Gastrocnemius medialis (tissue), 4 donors: ENCODE measurements around the gene PHF21B.

Experiments used
- POLR2A ChIP-seq, 2 donors: fragments of 450-650 bp; IDR thresholded peaks; one replicate each; pipeline ENCODE4 v1.6.1; 2017; ENCODE audit warnings: antibody characterized with exemption in 2 of 2, mild to moderate bottlenecking in 2 of 2, moderate library complexity in 2 of 2
- TF ChIP-seq, protein P1 (sequence below), 5 experiments: fragments of 450-650 bp in 3 of 5; fragments of 200-600 bp in 2 of 5; sonication (generic) in 2 of 5; IDR thresholded peaks in 4 of 5; conservative IDR thresholded peaks in 1 of 5; 1 replicate in 4 of 5; 2 replicates in 1 of 5; pipeline ENCODE4 v1.5.1; 2016 to 2019; ENCODE audit warnings: antibody characterized with exemption in 5 of 5, mild to moderate bottlenecking in 3 of 5, moderate library complexity in 3 of 5

DNA sequence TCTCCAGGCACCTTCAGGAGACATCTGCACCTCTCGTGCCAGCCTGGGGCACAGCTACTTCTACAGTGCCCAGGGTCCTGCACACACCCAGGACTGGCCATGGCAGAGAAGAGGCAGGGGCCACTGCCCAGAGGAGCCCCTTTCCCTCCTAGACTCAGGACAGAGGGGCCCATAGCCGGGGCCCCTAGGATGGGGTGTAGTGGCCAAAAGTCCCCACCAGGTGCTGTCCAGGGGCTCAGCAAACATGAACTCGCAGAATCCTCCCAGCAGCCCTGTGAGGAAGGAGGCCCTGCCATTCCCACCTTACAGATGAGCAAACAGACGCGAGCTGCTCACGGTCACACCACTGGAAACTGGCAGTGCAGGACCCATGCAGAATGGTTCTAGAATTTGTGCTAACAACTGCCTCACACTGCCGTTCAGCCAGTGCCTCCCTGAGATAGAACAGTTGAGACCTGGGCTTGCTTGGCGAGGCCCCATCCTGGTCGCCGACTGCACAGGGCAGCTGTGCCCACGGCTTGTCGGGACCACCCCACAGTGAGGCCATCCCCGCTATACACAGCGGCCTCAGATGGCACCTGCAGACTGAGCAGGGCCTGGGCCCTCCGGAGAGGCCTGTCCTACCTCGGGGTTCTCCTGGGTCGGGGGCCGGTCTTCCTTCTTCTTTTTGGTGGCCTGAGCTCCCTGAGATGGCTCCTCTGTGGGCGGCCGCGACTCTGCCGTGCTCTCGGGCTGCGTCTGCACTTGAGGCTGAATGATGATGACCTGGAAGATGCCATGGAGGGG lies 96.4 kb downstream of the PHF21B start:
- TF ChIP-seq, protein P1, sequence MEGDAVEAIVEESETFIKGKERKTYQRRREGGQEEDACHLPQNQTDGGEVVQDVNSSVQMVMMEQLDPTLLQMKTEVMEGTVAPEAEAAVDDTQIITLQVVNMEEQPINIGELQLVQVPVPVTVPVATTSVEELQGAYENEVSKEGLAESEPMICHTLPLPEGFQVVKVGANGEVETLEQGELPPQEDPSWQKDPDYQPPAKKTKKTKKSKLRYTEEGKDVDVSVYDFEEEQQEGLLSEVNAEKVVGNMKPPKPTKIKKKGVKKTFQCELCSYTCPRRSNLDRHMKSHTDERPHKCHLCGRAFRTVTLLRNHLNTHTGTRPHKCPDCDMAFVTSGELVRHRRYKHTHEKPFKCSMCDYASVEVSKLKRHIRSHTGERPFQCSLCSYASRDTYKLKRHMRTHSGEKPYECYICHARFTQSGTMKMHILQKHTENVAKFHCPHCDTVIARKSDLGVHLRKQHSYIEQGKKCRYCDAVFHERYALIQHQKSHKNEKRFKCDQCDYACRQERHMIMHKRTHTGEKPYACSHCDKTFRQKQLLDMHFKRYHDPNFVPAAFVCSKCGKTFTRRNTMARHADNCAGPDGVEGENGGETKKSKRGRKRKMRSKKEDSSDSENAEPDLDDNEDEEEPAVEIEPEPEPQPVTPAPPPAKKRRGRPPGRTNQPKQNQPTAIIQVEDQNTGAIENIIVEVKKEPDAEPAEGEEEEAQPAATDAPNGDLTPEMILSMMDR (IDR thresholded peaks at IDR 0.05 in 4 of 5, conservative IDR thresholded peaks at IDR 0.05 in 1 of 5): no peak
- no peak for TF ChIP-seq POLR2A (IDR thresholded peaks at IDR 0.05)
